Measurements from ENCODE around the gene IGIP.

Gene IGIP

DNA sequence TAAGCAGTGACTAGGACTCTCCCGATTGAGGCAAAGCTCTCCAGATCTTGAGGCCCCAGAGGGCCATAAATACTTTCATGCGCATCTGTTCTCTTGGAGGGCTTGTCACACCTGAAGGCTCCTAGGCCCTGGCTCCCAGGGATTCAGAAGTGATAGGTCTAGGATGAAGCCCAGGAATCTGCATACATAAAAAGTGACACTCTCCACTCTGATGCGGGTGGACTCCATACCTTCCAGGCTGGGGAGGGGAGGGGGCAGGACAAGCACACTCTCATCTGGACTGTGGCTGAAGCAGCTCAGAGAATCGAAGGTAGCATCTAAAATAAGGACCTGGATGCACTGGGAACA lies 40.2 kb downstream of the IGIP start:
- TF ChIP-seq, protein P1, sequence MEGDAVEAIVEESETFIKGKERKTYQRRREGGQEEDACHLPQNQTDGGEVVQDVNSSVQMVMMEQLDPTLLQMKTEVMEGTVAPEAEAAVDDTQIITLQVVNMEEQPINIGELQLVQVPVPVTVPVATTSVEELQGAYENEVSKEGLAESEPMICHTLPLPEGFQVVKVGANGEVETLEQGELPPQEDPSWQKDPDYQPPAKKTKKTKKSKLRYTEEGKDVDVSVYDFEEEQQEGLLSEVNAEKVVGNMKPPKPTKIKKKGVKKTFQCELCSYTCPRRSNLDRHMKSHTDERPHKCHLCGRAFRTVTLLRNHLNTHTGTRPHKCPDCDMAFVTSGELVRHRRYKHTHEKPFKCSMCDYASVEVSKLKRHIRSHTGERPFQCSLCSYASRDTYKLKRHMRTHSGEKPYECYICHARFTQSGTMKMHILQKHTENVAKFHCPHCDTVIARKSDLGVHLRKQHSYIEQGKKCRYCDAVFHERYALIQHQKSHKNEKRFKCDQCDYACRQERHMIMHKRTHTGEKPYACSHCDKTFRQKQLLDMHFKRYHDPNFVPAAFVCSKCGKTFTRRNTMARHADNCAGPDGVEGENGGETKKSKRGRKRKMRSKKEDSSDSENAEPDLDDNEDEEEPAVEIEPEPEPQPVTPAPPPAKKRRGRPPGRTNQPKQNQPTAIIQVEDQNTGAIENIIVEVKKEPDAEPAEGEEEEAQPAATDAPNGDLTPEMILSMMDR (IDR thresholded peaks at IDR 0.05; ENCODE audit: insufficient read depth, low read length, missing control alignments), result no peak
- no peak overlapping the region for H3K4me3 ChIP-seq (ENCODE audit: low read depth, low read length)
- ChIA-PET CTCF (interaction anchor here (0.8 to 3.7 kb wide), 5 partner anchors 10 to 97 kb away, joined by 3 to 15 read pairs (median 5); no protein-coding TSS in a partner anchor), POLR2A (no interaction called here)
- DNase-seq (ENCODE audit: low read depth, low spot score), result no peak

DNA sequence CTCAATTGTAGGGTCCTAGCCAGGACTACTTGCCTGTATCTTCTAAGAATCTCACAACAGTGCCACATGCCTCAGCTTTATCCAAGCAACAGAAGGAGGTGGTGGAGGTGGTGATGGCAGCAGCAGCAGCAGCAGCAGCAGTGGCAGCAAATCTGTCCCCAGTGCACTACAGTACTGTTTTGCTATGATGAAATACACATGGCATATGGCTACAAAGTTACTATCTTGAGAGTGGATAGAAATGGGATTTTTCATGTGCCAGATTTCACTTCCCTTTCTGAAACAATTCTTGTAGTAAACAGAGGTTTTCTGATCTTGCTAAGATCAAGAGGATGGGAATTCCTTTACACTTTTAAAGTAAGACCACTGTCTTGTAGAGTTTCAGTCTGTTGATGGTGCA lies 41.2 kb downstream of the IGIP start:
- TF ChIP-seq, protein P1 (IDR thresholded peaks at IDR 0.05; ENCODE audit: insufficient read depth, low read length, missing control alignments), result no peak
- no peak overlapping the region for H3K4me3 ChIP-seq (ENCODE audit: low read depth, low read length)
- DNase-seq (ENCODE audit: low read depth, low spot score), result no peak
- ChIA-PET POLR2A (no interaction called here), CTCF (interaction anchor here (0.6 to 3.7 kb wide), 6 partner anchors 10 to 98 kb away, joined by 3 to 15 read pairs (median 5); no protein-coding TSS in a partner anchor)

DNA sequence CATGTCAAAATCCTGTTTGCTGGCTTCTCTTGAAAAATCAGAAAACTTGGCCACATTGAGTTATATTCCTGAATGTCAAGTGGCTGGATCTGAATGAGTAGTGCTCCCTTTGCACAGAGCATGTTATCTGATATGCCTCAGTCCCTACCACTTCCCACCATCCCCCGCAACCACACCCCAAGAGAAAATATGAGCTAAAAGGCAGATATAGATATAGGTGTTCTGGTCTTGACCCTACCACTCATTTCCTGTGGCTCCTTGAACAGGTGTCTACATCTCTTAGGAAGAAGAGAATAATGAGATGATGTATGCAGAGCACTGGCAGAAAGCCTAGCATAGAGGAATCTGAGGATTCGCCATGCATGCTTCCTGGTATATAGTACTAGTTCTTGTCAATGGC lies 42.6 kb downstream of the IGIP start:
- H3K4me3 ChIP-seq (ENCODE audit: low read depth, low read length), result no peak overlapping the region
- TF ChIP-seq, protein P1 (IDR thresholded peaks at IDR 0.05; ENCODE audit: insufficient read depth, low read length, missing control alignments), result no peak
- POLR2A ChIA-PET, result no interaction called here
- CTCF ChIA-PET, result interaction anchor here (1.2 to 2.8 kb wide), 7 partner anchors 9 to 190 kb away, joined by 3 to 22 read pairs (median 8); no protein-coding TSS in a partner anchor
- no peak for DNase-seq (ENCODE audit: low read depth, low spot score)

DNA sequence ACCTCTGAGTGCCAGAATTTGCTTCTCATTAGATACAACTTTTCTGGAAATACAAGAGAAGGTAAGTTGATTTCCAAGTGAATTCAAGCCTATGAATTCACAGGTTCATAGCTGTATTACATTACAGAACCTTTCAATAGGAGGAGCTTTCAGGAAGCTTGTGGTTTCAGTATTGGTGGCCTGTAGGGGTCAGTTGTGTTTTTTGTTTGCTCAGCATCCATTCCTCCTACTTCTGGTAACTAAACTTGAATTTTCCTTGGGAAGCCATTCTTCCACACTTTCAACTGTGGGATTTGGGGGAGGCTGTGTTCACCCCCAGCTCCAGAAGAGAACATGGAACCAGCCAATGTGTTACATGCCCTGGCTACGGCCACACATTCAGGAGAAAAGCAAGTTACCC lies 43.7 kb downstream of the IGIP start:
- POLR2A ChIA-PET, result no interaction called here

DNA sequence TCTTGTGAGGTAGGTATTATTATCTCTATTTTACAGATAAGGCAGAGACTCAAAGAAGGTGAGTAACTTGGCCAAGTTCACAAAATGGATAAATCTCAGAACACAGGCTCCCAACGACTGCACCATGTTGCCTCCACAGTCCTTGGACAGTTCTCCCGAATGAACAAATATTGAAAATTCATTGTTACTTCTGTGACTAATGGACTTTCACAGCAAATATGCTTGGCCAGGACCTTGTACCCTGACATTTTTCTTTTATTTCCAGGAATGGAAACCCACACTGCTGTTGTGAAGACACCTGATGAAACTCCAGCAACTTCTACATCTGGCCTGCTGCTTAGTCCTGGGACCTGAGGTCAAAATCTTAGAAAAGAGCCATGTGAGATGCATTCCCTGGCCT lies 46.7 kb downstream of the IGIP start:
- POLR2A ChIA-PET, result no interaction called here
- CTCF ChIA-PET, result no interaction called here

More for the DNA sequence above, 43.7 kb downstream of the IGIP start:
- TF ChIP-seq, protein P1 (IDR thresholded peaks at IDR 0.05; ENCODE audit: insufficient read depth, low read length, missing control alignments), result no peak
- CTCF ChIA-PET, result interaction anchor here (1.1 to 2.8 kb wide), 12 partner anchors 10 to 189 kb away, joined by 3 to 22 read pairs (median 7); no protein-coding TSS in a partner anchor
- DNase-seq (ENCODE audit: low read depth, low spot score), result no peak
- no peak overlapping the region for H3K4me3 ChIP-seq (ENCODE audit: low read depth, low read length)

DNA sequence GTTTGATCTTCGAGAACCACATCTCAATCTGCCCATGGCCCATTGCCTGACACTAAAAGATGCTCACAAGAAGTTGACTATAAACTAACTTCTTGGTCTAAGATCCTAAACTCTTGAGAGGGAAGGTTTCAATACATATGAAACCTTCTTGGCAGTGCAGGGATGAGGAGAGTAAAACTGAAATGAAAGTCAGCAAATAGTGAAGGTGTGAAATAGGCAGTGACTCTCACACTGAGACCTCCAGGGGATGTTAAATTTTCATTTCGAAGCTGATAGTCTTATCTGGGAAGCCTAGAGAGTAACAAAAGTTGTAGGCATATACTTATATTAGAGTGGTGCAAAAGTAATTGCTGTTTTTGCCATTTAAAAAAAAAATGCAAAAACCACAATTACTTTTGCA lies 48.3 kb downstream of the IGIP start:
- ChIA-PET POLR2A (no interaction called here), CTCF (interaction anchor here (0.9 to 1.4 kb wide), 3 partner anchors 28 to 184 kb away, joined by 3 to 6 read pairs (median 4); no protein-coding TSS in a partner anchor)
- TF ChIP-seq, protein P1 (IDR thresholded peaks at IDR 0.05; ENCODE audit: insufficient read depth, low read length, missing control alignments), result no peak
- DNase-seq (ENCODE audit: low read depth, low spot score), result no peak
- no peak overlapping the region for H3K4me3 ChIP-seq (ENCODE audit: low read depth, low read length)

More for the DNA sequence above, 46.7 kb downstream of the IGIP start:
- no peak for DNase-seq (ENCODE audit: low read depth, low spot score)
- TF ChIP-seq, protein P1 (IDR thresholded peaks at IDR 0.05; ENCODE audit: insufficient read depth, low read length, missing control alignments), result no peak
- H3K4me3 ChIP-seq (ENCODE audit: low read depth, low read length), result no peak overlapping the region

Measured in AG04449 (cell line).